Retina (tissue), 1 donor: Measurements from ENCODE around the gene FOXS1.

Experiments used
- DNase-seq: peaks from one replicate; pipeline ENCODE4 v3.0.0-alpha.2; 2016

The FOXS1 gene

DNA sequence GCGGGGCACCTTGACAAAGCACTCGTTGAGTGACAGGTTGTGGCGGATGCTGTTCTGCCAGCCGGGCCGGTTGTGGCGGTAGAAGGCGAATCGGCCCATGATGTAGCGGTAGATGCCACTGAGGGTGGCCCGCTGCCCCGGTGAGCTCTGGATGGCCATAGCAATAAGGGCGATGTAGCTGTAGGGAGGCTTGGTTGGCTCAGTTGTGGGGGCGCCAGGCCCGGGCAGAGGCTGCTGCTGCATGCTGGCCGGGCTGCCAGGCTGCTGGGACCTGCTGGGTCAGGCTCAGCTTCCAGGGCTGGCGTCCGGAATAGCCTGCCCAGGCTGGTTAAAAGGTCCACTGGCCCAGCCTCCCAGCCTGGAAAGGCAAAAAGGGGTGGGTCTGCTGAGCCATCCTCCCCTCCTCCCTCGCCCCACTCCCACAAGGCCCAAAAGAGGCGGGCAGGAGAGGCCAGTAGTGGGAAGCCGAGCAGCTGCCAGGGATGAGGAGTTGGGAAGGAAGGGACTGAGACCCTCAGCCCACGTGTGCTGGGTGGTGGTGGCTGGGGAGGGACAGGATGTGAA is at the start of gene FOXS1:
TSS of gene FOXS1 (minus strand) at position 305 of the 564 bp plus-strand sequence. CDS start at position 243, 62 bp downstream.
- DNase-seq, result peak; percentile 55

DNA sequence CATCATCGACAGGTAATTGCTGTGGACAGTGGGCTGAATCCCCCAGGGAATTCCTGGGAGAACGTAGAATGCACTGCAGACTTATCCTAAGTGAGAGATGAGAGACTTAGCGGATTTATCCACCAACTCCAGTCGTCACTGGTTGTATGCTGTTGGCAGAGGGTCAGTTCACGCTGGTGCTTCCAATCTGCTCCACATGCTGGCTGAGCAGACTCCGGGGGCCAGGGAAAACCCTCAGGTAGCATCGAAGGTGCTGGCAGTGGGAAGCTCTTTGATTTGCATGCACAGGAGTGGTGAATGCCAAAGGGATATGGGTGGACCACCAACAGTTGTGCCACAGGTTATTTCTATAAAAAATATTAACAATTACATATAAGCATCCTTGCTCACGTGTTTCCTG is 45.2 kb upstream of the FOXS1 start:
- no peak for DNase-seq

DNA sequence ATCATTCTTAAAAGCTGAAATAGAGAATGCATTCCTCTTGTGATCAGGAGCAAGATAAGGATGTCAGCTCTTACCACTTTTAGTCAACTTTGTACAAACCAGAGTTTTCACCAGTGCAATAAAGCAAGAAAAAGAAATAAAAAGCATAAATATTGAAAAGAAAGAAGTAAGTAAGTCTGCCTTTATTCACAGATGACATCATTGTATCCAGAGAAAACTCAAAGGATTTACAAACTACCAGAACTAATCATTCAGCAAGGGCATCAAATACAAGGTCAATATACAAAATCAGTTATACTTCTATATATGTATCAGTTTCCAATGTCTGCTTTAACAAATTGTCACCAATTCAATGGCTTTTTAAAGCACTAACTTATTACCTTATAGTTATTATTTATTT is 38.4 kb upstream of the FOXS1 start:
- no peak for DNase-seq

DNA sequence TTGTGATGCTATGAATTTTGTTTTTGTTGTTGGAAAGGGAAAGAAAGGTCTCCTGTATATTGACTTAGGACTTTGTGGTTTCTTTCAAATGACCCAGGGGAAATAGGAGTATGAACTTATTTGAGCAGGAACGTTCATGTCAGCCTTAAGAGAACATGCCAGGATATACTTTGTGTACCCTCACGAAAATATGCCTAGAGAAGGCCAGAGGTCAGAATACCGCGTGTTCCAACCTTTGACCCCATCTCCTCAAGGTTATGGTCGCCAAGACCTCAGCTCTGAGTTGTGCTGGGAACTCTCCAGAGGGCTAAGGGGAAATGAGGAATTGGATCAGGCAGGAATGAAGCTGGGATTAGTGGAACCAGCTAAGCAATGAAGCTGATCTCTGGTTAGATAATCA is 36.5 kb upstream of the FOXS1 start:
- DNase-seq, result no peak

DNA sequence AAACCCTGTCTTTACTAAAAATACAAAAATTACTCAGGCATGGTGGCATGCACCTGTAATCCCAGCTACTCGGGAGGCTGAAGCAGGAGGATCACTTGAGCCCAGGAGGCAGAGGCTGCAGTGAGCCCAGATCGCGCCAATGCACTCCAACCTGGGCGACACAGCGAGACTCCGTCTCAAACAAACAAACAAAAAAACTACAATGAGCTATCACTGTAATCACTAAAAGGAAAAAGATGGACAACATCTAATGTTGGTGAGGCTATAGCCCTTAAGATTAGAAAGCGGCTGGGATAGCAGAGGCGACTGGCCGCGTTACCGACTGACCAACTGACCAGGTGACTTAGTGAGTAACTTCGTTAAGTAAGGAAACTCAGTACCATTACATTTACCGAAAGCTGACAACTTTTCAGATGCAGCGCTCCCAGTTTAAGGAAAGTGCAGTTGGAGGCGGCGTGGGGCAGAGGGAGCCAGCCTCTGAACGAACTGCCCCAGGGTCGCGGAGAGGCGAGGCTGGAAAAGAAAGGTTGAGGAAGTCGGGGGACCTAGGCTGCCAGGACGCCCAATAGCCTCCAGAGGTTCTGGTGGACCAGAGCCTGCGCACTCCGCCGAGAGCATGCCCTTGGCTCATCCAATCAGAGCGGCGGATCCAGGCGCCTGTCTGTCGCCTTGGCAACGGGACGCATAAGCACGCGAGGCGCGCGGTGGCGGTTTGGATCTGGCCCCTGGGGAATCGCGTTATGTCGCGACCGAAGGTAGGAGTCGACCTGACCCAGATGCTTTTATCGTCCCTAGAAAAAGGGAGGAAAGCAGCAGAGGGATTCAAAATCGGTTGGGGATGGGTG is 34.0 kb upstream of the FOXS1 start:
- DNase-seq, result peak; percentile 94

DNA sequence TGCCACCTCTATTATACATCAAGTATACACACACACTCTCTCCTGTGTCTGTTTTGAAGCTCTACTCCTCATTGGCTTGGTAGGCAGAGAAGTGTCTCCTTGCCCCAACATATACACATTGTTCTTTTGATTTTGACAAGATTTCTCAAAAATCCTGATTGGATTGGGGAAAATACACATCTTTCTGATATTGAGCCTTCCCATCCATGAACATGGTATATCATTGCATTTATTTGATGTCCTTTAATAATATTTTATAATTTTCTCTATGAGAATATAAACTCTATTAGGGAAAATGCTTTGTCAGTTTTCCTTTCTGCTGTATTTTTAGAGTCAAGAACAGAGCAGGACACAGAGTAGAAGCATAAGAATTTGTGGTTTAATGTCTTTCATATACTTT is 32.3 kb upstream of the FOXS1 start:
- DNase-seq, result no peak

DNA sequence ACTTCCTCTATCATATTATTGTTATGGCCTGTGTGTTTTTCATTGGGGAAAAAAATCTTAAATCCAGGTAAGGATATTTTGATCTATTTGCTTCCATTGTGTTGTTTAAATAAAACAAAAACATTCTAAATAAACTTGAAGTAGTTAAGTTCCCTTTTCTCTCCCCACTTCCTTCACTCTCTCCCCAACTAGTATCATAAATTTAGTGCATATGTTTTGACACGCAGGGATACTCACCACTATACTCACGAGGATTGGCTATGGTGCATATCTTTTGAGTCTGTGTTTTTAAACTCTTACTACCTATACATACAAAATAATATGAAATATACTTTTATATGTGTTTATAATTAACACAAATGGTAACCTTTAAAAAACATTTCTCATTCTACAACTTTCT is 30.3 kb upstream of the FOXS1 start:
- no peak for DNase-seq

DNA sequence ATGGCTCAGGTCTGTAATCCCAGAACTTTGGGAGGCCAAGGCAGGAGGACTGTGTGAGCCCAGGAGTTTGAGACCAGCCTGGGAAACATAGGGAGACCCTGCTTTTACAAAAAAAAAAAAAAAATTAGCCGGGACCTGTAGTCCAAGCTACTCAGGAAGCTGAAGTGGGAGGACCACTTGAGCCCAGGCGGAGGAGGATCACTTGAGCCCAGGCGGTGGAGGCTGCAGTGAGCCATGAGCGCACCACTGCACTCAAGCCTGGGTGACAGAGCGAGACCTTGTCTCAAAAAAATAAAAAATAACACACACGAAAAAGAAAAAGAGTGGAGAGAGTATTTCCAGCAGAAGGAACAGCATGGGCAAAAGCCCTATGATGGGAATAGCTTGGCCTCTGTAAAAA is 27.0 kb upstream of the FOXS1 start:
- DNase-seq, result no peak

DNA sequence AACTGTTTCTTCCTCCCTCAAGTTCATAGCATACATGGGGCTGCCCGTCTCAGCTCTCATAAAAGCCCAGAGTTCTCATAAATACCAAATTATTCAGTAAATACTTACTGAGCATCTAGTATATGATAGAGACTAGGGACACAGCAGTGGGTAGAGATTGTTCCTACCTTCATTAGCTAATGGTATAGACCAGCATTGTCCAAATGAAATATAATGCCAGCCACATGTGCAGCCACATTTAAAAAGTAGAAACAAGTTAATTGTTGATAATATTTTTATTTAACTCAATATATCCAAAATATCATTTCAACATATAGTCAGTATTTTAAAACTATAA is 26.2 kb upstream of the FOXS1 start:
- no peak for DNase-seq

DNA sequence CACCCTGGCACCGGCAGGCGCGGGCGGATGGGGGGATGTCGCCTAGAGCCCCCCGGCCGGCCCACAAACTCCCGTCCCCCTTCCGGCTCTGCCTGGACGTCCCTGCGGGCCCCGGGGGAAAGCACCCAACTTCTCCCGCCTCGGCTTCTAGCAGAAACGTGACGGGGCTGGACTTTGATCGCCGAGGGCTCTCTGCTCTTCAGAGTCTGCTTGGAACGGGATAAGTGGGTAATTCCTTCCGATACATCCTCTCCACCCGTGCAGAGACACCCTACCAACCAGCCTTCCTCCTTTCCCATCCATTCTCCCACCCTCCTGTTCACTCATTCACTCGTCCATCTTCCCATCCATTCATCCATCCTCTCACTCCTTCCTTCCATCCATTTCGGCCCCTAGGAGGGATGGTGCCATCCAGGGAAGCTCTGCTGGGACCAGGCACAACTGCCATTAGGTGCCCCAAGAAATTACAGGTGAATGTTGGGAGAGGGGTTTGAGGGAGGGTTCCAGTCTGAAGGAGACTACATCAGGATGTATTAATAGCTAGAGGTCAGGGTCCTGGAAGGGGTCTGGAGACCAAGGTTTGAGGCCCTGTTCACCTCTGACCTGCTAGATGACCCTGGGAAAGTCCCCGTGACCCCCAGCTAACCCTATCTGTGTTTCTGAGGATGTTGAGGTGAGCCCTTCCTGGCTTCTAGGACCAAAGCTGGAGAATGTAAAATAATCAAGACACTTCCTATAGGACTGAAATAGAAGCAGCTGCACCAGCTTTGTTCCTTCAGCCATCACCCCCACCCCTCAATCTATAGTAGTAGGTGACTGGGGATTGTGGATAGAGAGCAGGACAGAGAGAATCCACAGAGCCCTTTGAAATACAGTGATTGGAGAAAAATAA is 25.6 kb upstream of the FOXS1 start:
- DNase-seq, result peak; percentile 70

DNA sequence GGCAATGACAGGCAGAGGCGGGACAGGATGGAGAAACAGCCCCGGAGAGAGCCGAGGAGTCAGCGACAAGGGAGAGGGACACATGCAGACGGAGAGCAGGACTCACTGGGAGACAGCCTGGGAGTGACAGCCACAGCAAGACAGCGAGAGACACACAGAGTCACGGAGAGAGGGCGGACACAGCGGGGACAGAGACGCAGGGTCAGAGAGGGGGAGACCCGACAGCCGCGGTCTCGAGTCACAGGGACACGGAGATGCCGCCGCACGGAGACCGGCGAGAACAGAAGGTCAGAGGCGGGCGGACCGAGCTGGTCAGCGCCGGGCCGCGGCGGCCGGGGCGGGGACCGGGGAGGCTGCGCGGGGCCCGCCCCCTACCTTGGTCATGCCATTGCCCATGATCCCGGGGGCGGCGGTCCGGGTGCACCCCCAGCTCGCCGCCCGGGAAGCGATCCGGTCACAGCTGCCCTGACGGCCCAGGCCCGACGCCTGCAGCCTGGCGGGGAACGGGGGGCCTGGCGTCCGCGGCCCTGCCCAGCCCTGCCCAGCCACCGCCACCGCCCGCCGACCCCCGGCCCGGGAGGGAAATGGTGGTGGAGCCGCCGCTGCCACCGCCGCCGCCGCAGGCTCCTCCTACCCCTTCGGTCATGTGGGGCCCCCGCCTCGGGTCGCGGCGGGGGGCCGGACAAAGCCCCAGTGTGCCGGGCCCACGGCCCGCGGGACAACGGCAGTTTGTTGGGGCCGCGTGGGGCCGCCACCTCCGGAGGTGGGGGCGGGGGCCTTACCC is 24.7 kb upstream of the FOXS1 start, which contains the start of the genes DUSP15 and TTLL9:
TSS of gene DUSP15 (minus strand) at position 586 of the 784 bp plus-strand sequence. CDS start at position 396, 190 bp downstream.
TSS of gene TTLL9 (plus strand) at position 693 of the 784 bp plus-strand sequence. CDS start 493 bp downstream, outside the sequence.
- DNase-seq, result peak; percentile 73

DNA sequence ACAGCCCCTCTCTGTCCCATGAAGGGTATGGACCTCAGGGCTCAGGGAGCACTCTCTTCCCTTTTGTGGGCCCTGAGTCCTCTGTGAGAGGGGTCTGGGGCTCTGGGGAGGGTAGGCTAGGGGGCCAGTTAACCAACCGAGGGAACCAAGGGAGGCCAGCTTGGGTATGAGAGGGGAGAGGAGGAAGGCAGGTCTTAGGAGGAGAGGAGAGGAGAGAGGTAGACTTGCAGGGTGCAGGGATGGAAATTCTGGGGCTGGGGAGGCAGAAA is 24.2 kb upstream of the FOXS1 start:
- no peak for DNase-seq

DNA sequence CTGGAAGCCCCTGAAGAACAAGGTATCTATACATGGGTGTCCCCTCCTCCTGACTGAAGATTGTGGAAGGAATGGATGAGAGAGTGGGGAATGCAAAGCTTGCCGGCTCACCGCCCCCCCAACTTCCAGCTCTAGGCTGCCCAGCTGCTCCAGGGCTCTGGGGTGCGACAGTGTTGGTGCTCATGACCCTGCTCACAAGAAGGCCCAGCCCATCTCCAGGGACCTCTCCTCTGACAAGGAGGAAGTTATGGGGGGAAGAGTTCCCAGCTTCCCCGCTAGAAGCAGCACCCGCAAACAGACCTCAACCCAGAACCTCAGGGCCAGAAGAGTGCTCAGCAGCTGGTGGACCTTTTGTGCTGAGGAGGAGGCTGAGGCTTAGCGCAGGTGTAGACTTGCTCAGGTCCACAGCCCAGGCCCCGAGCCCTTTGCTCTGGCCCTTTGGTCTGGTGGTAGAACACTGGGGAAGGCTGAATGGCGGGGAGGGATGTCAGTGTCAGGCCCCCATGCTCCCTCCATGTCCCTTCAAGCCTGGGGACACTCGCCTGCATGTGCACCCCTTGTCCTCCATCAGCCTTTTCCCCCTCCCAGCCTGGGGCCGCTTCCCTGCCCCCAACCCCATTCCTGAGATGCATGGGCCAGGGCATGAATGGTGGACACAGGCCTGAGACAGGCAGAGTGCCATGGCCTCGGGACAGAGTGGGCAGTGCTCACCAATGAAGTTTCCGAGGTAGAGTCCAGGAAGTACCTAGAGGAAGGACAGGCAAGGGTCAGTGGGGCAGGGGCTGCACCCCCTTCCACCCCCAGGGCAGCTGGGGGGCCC is 23.7 kb upstream of the FOXS1 start:
- peak; percentile 6 for DNase-seq

DNA sequence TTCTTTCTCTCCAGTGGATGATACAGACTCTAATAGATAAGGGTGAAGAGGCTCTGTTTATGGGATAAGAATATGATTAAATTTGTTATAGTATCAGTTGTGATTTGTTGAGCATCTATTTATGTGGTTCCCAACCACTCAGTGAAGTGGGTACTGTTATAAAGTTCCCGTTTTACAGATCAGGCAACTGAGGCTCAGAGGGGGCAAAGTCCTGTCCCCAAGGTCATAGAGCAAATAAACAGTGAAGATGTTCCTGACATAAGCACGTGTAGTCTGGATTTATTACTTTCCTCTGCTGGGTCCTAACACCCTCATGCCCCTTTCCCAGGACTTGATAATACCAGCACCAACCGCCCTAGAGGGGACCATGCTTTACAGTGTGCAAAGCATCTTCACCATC is 20.8 kb upstream of the FOXS1 start:
- DNase-seq, result no peak

DNA sequence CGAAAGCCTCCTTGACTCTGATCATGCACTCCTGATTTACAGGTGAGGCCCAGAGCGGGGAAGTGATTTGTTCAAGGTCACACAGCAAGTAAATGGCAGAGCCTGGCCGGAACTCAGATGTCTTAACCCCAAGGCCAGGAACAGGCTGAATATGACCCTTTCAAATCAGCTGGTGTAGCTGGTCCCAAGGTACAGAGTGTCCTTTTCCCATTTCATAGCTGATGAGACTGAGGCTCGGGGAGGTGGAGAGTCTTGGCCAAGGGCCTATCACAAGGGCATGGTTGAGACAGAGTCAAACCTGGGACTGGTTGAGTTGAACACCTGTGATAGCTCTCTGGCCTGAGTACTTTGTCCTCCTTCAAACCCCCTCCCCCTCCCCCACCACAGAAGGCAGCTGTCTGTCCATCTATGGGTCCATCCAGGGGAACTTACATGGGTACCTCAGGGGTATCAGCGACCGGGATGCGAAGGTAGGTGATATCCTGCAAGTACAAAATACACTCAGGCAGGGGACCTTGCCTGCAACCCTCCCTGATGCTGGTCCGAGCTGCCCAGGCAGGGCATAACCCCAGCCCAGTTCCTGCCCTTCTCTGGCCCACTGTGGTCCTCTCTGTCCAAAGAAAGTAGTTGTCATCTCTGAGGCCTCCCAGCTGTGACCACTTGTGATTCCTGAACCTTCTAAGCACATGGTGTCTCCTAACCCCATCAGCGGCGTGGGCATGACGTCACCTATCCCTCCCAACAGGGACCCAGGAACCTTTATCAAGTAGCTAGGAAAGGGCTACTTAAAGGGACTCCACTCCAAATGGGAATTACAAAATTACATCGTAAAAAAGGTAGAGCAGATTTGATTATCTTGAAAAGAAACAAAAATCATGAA is 19.4 kb upstream of the FOXS1 start:
- DNase-seq, result no peak

DNA sequence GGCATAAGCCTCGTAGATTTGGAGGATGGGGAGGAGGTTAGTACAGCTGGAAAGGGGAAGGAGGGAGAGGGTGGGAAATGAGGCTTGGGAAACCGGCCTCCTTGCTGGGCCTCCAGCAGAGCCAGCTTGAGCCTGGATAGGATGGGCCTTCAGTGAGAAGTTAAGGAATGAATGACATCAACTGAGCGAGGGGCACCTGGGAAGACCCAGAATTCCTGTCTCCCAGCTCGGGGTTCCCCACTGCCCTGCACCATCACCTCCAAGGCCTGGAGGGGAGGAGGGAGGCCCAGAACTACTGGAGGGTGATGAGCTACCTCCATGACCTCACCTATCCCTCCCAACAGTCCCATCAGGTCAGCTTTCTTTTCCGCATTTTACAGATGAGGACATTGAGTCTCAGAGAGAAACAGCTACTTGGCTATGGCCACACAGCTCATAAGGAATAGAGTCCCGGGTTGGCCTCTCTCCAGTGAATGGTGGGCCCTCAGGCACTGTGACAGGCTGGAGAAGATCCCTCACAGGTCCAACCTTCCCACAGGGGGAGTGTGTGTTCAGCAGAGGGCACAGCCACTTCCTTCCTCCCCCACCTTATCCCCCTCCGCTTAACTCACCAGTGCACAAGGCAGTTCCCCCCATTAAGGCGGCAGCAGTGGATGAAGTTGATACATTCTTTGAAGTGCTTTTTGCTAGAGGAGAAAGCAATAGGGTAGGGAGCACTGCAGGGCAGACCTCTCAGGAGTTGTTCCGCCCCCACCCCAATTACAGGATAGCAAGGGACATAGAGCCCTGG is 18.1 kb upstream of the FOXS1 start:
- DNase-seq, result no peak

DNA sequence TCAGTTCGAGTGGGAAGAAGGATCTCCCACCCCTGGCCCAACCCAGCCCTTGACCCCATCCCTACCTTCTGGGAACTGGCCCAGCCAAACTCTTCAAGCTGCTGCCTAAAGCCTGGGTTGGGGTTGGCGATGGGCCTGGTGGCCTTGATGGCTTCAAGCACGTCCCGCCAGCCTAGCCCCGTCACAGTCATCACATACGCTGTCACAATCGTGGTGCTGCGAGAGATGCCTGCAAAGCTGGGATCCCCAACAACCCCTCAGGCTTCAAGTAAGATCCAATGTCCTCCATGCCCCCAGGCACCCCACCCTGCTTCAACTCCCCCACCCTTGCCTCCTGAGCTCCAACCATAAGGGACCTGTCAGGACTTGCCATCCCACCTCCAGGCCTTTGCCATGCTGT is 17.1 kb upstream of the FOXS1 start:
- no peak for DNase-seq

DNA sequence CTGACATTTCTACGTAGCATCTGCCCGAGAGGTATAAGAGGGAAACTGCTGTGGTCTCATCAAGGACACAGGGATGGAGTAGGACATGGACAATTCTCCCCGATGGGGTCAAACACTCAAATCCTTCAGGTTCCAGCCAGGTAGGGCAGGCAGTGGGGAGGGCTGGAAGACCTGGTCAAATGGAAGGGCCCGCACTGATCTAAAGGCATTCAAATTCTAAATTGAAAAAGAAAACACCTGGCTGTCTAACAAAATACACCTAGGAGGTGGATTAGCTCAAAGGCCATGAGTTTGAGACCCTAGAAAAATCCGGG is 16.7 kb upstream of the FOXS1 start:
- no peak for DNase-seq

DNA sequence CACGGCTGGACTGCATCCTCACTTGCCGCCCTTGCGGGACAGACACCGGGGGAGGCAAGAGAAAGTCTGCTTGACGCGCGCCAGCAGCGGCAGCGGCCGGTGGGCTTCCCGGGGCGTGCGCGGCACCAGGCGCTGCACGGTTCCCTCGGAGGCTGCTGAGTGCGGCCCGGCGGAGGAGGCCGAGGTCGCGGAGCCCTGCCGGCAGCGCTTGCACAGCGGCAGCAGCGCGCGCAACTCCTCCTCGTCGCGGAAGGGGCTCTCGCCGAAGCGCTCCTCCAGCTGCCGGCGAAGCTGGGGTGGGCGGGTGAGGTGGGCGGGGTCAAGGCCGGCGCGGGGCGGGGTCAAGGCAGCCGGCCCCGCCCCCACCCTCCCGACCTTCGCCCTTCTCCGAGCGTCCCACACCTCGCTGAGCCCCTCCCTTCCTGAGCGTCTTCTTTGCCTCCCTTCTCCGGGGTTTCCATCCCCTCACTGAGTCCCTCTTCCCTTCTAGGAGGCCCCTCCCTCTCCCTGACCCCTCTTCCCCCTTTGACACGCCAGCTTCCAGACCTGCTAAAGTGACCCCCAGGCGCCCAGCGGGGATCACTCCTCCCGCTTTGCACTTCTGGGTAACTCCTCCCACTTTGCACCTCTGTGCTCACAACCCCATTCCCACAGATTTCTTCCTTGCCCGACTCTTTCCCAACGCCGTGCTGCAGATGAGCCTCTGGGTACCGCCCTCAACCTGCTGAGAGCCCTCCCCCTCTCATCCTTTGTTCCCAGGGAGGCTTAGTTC is 16.2 kb upstream of the FOXS1 start:
- peak; percentile 88 for DNase-seq

DNA sequence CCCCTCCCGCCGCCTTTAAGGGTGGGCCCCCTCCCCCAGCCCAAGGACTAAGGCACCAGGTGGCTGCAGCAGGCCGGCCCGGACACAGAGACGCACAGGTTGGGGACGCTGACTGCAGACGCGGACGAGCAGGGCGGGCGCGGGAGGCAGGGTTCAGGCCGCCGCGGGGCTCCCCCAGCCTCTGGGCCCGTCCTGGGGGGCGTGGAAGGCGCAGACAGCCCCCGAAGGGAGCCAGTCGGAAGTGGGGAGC is 15.7 kb upstream of the FOXS1 start:
- no peak for DNase-seq
